Endodermal cell (in vitro differentiated cells): ENCODE data around the gene ZBTB7A. TPM values are rescaled to one million over a fixed set of nuclear protein-coding genes. Genes with fewer than 3 reads are reported as not detected.

Experiments used
- DNase-seq: peaks from one replicate; pipeline ENCODE4 v3.0.0-alpha.2; 2017
- H3K27ac ChIP-seq: 2 replicates; pipeline ENCODE4 v1.5.1; 2013; ENCODE audit warnings: mild to moderate bottlenecking, low read depth, low read length, moderate library complexity
- H3K27me3 ChIP-seq: 2 replicates; pipeline ENCODE4 v1.6.1; 2013; ENCODE audit warnings: mild to moderate bottlenecking, low read length, moderate library complexity; ENCODE audit not compliant: insufficient read depth, control insufficient read depth, poor library complexity, severe bottlenecking
- H3K36me3 ChIP-seq: 2 replicates; pipeline ENCODE4 v1.7.0; 2013; ENCODE audit warnings: mild to moderate bottlenecking, low read length, moderate library complexity; ENCODE audit not compliant: control insufficient read depth, insufficient read depth
- H3K4me1 ChIP-seq: one replicate; pipeline ENCODE4 v1.7.0; 2013; ENCODE audit warnings: low read length; ENCODE audit not compliant: control insufficient read depth, insufficient read depth
- H3K4me3 ChIP-seq: 2 replicates; pipeline ENCODE4 v1.5.1; 2013; ENCODE audit warnings: mild to moderate bottlenecking, low read length, moderate library complexity
- H3K9ac ChIP-seq: 2 replicates; pipeline ENCODE4 v1.6.1; 2013; ENCODE audit warnings: mild to moderate bottlenecking, low read length, moderate library complexity; ENCODE audit not compliant: poor library complexity, severe bottlenecking; ENCODE audit errors: extremely low read depth
- H3K9me3 ChIP-seq: 2 replicates; pipeline ENCODE4 v1.6.1; 2013; ENCODE audit warnings: mild to moderate bottlenecking, low read length, moderate library complexity; ENCODE audit not compliant: control insufficient read depth
- H3K27ac Mint-ChIP-seq: 2 replicates; pipeline ENCODE4 v1.8.0; 2020; ENCODE audit warnings: mixed read lengths
- H3K27me3 Mint-ChIP-seq: 2 replicates; pipeline ENCODE4 v1.8.0; 2021; ENCODE audit warnings: mild to moderate bottlenecking, mixed read lengths; ENCODE audit not compliant: insufficient read depth
- H3K36me3 Mint-ChIP-seq: 2 replicates; pipeline ENCODE4 v1.8.0; 2020; ENCODE audit warnings: low read depth, mixed read lengths
- H3K4me1 Mint-ChIP-seq: 2 replicates; pipeline ENCODE4 v1.8.0; 2020; ENCODE audit warnings: mixed read lengths
- H3K4me3 Mint-ChIP-seq: 2 replicates; pipeline ENCODE4 v1.8.0; 2020; ENCODE audit warnings: mild to moderate bottlenecking, moderate library complexity, mixed read lengths
- H3K9me3 Mint-ChIP-seq: 2 replicates; pipeline ENCODE4 v1.8.0; 2020; ENCODE audit warnings: mild to moderate bottlenecking, mixed read lengths
- CTCF ChIP-seq: fragments of 200-600 bp; sonication (generic); conservative IDR thresholded peaks from 2 replicates; pipeline ENCODE4 v1.5.0; 2021; ENCODE audit warnings: antibody characterized with exemption, mild to moderate bottlenecking
- WGBS, 2 experiments: methylation state at CpG; one replicate each; pipeline versions ENCODE4 v1.1.5 to v1.1.7; 2013; ENCODE audit warnings: missing lambda C conversion rate in 2 of 2, mixed read lengths in 1 of 2; ENCODE audit not compliant: insufficient coverage in 1 of 2, insufficient read length in 1 of 2; 5-methylcytosine and 5-hydroxymethylcytosine counted together
- total RNA-seq, 2 donors: library from RNA; stranded (reverse); fragmentation: NEBNext Ultra II Directional in 1 of 2; extraction: Animal tissue kit (Norgen Biotek cat#: 25700) in 1 of 2; gene quantifications; 2 replicates in 1 of 2; 3 replicates in 1 of 2; pipeline ENCODE4 v1.2.1, GENCODE V29; 2021

ZBTB7A gene
- total RNA-seq, 2 donors from 2014 or later = 19.2 to 22.1 TPM

GRCh38 chr19:4016486-4016885 lies 50.2 kb downstream of the ZBTB7A start:
- 94 to 97% methylated on average over 10 to 12 of the region's 12 CpGs for WGBS, 2 experiments
- H3K9ac ChIP-seq = no peak overlapping the region

GRCh38 chr19:4015705-4016402 lies 50.8 kb downstream of the ZBTB7A start:
- TF ChIP-seq CTCF = no peak
- Histone ChIP-seq H3K9me3 (no peaks in the 10 kb centered on the region), H3K4me1 (no peaks in the 10 kb centered on the region), H3K27me3 (no peaks in the 10 kb centered on the region), H3K9ac (no peak overlapping the region), H3K27ac (peak overlapping the region; percentile 63), H3K36me3 (peaks cover 27% of the 10 kb centered on the region), H3K4me3 (no peak overlapping the region)
- WGBS, 2 experiments = 96 to 98% methylated on average over 17 to 37 of the region's 37 CpGs
- Mint-ChIP-seq H3K27me3 (no peaks in the 10 kb centered on the region), H3K27ac (no peak overlapping the region), H3K4me3 (no peak overlapping the region), H3K4me1 (peaks cover 3% of the 10 kb centered on the region), H3K9me3 (no peaks in the 10 kb centered on the region), H3K36me3 (peaks cover 40% of the 10 kb centered on the region)
- no peak for DNase-seq

More at GRCh38 chr19:4016486-4016885, 50.2 kb downstream of the ZBTB7A start:
- no peaks in the 10 kb centered on the region for H3K9me3 ChIP-seq
- H3K4me1 ChIP-seq = no peaks in the 10 kb centered on the region
- no peak for TF ChIP-seq CTCF
- Mint-ChIP-seq H3K4me3 (no peak overlapping the region), H3K36me3 (peaks cover 40% of the 10 kb centered on the region), H3K27ac (no peak overlapping the region), H3K27me3 (no peaks in the 10 kb centered on the region), H3K9me3 (no peaks in the 10 kb centered on the region), H3K4me1 (no peaks in the 10 kb centered on the region)
- no peak overlapping the region for H3K4me3 ChIP-seq
- H3K27me3 ChIP-seq = no peaks in the 10 kb centered on the region
- H3K36me3 ChIP-seq = peaks cover 33% of the 10 kb centered on the region
- DNase-seq = no peak
- no peak overlapping the region for H3K27ac ChIP-seq

- no peak overlapping the region for H3K9ac ChIP-seq
Observed at GRCh38 chr19:4014541-4015491, 51.9 kb downstream of the ZBTB7A start.

More at GRCh38 chr19:4014541-4015491, 51.9 kb downstream of the ZBTB7A start:
- Histone ChIP-seq H3K27me3 (no peaks in the 10 kb centered on the region), H3K9me3 (no peaks in the 10 kb centered on the region), H3K4me1 (no peaks in the 10 kb centered on the region), H3K4me3 (no peak overlapping the region), H3K36me3 (peaks cover 19% of the 10 kb centered on the region), H3K27ac (peak overlapping the region; percentile 63)
- no peak for TF ChIP-seq CTCF
- Mint-ChIP-seq H3K4me3 (no peak overlapping the region), H3K36me3 (peaks cover 32% of the 10 kb centered on the region), H3K27ac (no peak overlapping the region), H3K27me3 (no peaks in the 10 kb centered on the region), H3K4me1 (peaks cover 3% of the 10 kb centered on the region), H3K9me3 (no peaks in the 10 kb centered on the region)
- peak; percentile 89 for DNase-seq
- 91 to 92% methylated on average over 12 to 25 of the region's 25 CpGs for WGBS, 2 experiments
